Dedifferentiated amniotic fluid mesenchymal stem cell (primary cell): ENCODE measurements around the gene WDSUB1.
A peak's percentile ranks its signal among the peaks of the same experiment; 100 is the strongest.

ENCODE experiments used
- DNase-seq: peaks from one replicate; pipeline ENCODE4 v3.0.0-alpha.2; 2016; ENCODE audit errors: extremely low spot score

The WDSUB1 gene

GRCh38 chr2:159266554-159266953 lies 19.9 kb downstream of the WDSUB1 start:
- DNase-seq, result no peak

GRCh38 chr2:159265171-159265576 lies 21.3 kb downstream of the WDSUB1 start:
- no peak for DNase-seq

DNA sequence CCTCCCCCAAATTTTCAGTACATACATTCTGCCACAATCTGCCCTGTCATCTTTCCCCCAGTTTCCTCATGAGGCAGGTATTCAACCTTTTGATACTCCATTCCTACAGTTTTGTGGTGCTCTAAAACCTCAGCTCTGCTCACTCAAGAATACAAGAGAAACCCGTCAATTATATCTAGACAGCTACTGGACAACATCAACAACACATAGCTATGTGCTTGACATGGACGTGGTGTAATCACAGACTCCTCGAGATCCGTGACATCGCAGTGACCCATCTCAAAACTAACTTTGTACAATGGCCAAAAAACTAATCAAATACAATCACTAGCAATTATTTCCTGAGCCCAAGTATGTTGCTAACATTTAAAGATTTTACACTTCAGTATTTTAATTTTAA lies 23.6 kb downstream of the WDSUB1 start:
- DNase-seq, result no peak

- no peak for DNase-seq
Observed at GRCh38 chr2:159262226-159262625, 24.3 kb downstream of the WDSUB1 start.

DNA sequence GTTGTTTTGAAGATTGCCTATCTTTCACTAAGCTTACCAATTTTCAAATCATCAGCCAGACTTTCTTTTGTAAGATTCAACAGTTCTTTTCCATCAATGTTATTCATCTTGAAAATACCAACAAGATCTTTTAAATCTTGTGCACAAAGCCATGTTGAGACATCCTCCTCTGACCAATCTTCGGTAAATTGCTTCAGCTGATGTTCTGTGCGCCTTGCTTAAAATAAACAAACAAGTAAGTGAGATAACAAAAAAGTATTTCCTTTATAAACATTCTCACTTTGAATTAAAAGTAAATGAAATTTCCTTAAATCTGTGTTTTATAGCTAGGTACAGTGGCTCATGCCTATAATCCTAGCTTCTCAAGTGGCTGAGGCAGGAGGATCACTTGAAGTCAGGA lies 30.3 kb downstream of the WDSUB1 start:
- peak; percentile 65 for DNase-seq

- no peak for DNase-seq
Observed at GRCh38 chr2:159252905-159253304, 33.6 kb downstream of the WDSUB1 start.

DNA sequence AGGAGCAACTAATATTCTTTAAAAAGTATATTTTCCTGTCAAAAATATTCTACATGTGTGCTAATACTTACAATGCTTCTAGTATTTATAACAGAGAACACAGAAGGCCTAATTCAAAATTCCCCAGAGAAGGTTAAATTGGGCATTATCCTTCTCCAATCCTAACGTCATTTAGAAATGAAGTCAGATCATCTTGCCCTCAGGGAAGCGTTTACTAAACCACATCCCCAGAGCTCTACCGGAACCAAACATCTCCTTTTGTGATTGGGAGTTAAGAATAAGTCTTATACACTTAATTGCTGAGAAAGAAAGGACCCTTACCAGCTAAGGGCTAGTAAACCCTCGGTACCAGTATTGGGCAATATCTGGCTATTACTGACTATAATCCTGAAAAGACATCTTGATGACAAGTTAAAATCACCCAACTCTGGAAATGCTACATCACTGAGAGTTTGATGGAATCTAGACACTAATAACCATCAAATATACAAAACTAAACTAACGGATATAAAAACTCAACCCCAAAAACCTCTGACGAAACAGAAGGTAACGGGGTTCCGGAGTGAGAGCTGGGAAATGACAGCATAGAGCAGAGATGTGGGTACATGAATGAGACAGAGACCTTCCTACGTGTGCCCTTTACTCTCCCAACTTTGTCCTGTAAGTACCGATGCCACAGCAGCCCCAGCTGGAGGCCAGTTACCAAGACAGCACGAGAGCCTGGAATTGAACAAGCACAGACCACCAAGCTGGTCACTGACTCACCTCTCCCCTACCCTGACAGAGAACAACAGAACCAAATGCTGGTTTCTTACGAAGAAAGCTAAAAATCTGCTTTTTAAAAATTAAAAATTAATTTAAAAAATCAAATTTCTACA lies 35.0 kb downstream of the WDSUB1 start:
- no peak for DNase-seq

- no peak for DNase-seq
Observed at GRCh38 chr2:159249990-159250715, 36.4 kb downstream of the WDSUB1 start.

GRCh38 chr2:159246325-159246988 lies 40.0 kb downstream of the WDSUB1 start:
- no peak for DNase-seq

- DNase-seq, result no peak
Observed at GRCh38 chr2:159243529-159243928, 43.0 kb downstream of the WDSUB1 start.

- DNase-seq, result no peak
Observed at GRCh38 chr2:159234868-159235267, 51.6 kb downstream of the WDSUB1 start.

GRCh38 chr2:159232456-159233170 lies 53.9 kb downstream of the WDSUB1 start:
- DNase-seq, result no peak

GRCh38 chr2:159230145-159230877 lies 56.2 kb downstream of the WDSUB1 start:
- no peak for DNase-seq

GRCh38 chr2:159229476-159230144 lies 56.9 kb downstream of the WDSUB1 start:
- no peak for DNase-seq

DNA sequence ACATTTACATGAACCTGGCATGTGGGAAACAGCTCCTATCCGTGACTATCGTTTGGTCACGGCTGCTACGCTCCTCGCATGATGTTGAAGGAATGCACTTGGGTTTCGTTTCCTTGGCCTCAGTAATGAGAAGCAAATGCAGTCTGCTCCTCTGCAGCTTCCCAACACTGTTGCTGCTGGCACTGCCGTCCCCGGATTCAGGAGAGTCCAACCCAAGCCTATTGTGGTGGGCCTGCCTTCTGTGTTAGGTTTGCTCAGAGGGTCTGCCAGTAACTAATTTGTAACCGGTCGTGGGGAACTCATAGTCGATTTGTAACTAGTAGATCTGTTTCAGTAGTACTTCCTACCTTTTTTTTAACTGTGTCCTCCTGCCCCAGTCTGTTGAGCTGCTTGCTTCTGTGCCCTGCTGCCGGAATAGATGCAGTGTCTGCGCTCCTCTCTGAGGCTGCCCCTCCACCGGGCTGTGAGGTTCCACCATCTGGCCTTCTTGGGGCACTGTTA lies 58.4 kb downstream of the WDSUB1 start:
- peak; percentile 91 for DNase-seq

DNA sequence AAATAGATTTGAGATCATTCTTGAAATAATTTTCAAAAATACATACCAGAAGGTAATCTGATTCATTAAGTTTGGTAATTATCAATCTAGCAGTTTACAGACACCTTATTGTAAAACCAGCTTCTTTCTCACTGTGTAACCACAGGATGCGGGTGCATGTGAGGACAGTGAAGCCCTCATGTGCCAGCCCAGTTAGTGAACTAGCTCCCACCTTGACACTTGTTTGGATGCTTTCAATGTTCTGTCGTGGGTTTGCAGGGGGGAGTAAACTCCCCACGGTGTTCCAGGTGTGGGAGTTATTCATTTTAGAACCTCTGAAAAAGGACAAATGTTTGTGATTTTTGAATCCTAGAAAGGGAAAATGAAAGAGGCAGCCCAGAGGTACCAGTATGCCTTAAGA lies 59.0 kb downstream of the WDSUB1 start:
- DNase-seq, result no peak

GRCh38 chr2:159226608-159227385 lies 59.7 kb downstream of the WDSUB1 start:
- DNase-seq, result no peak

GRCh38 chr2:159226059-159226461 lies 60.4 kb downstream of the WDSUB1 start:
- no peak for DNase-seq
